Transverse colon (tissue), 4 donors: ENCODE data around the gene KRT4.

Source experiments
- POLR2AphosphoS5 ChIP-seq, 3 donors: sonication (generic); formaldehyde crosslinking; IDR thresholded peaks; one replicate each; pipeline ENCODE4 v1.6.1; 2016; ENCODE audit warnings: antibody characterized with exemption in 3 of 3
- TF ChIP-seq, protein P1 (sequence below), 5 experiments: fragments of 200-600 bp in 3 of 5; fragments of 450-650 bp in 2 of 5; sonication (generic) in 3 of 5; IDR thresholded peaks; 1 replicate in 2 of 5; 2 replicates in 3 of 5; pipeline ENCODE4 v1.5.1; 2016 to 2017; ENCODE audit warnings: antibody characterized with exemption in 5 of 5, inconsistent platforms in 3 of 5, mild to moderate bottlenecking in 2 of 5, moderate library complexity in 1 of 5

DNA sequence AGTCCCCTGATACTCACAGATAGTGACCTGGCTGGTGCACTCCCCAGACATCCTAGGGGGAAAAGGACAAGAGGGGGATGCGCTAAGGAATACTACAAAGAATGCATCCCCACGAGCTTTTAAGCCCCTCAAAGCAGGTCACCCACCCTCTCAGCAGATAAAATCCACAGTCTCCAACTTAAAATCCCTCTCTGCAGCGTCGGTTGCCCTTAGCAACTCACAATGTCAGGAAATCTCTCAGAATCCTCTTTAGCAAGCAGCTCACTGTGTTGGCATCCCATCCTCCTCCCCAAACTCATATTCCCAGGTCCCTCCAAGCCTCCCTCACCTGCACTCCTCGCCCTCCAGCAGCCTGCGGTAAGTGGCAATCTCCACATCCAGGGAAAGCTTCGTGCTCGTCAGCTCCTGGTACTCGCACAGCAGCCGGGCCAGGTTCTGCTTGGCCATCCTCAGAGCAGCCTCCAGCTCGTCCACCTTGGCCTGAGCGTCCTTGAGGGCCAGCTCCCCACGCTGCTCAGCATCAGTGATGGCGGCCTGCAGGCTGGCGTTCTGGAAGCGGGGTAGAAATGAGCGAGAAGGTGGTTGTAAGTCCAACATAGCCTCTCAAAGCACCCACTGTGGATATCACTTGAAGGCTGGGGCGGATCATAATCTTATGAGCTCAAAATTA is 25.7 kb upstream of the KRT4 start:
- TF ChIP-seq, protein P1, sequence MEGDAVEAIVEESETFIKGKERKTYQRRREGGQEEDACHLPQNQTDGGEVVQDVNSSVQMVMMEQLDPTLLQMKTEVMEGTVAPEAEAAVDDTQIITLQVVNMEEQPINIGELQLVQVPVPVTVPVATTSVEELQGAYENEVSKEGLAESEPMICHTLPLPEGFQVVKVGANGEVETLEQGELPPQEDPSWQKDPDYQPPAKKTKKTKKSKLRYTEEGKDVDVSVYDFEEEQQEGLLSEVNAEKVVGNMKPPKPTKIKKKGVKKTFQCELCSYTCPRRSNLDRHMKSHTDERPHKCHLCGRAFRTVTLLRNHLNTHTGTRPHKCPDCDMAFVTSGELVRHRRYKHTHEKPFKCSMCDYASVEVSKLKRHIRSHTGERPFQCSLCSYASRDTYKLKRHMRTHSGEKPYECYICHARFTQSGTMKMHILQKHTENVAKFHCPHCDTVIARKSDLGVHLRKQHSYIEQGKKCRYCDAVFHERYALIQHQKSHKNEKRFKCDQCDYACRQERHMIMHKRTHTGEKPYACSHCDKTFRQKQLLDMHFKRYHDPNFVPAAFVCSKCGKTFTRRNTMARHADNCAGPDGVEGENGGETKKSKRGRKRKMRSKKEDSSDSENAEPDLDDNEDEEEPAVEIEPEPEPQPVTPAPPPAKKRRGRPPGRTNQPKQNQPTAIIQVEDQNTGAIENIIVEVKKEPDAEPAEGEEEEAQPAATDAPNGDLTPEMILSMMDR (IDR thresholded peaks at IDR 0.05): no peak
- TF ChIP-seq POLR2AphosphoS5 (IDR thresholded peaks at IDR 0.05): no peak
